Testis (tissue), 3 donors: ENCODE data around the gene LPAR1. TPM values are rescaled to one million over a fixed set of nuclear protein-coding genes. Genes with fewer than 3 reads are reported as not detected.

Experiments used
- DNase-seq: peaks from one replicate; pipeline ENCODE4 v3.0.0-alpha.2; 2019
- H3K27ac ChIP-seq, 2 donors: fragments of 200-600 bp; sonication (generic); one replicate each; pipeline ENCODE4 v1.5.1; 2019
- H3K27me3 ChIP-seq: fragments of 200-600 bp; sonication (generic); one replicate; pipeline ENCODE4 v1.5.1; 2019
- H3K36me3 ChIP-seq: fragments of 200-600 bp; sonication (generic); one replicate; pipeline ENCODE4 v1.5.1; 2017; ENCODE audit warnings: low read depth; ENCODE audit errors: missing control alignments
- H3K4me1 ChIP-seq: fragments of 200-600 bp; sonication (generic); one replicate; pipeline ENCODE4 v1.5.1; 2019
- H3K4me3 ChIP-seq, 2 donors: fragments of 200-600 bp; sonication (generic); one replicate each; pipeline ENCODE4 v1.5.1; 2017 to 2019
- H3K9me3 ChIP-seq: fragments of 200-600 bp; sonication (generic); one replicate; pipeline ENCODE4 v1.5.1; 2017
- POLR2A ChIP-seq: fragments of 450-650 bp; IDR thresholded peaks from one replicate; pipeline ENCODE4 v1.6.1; 2017; ENCODE audit warnings: antibody characterized with exemption, mild to moderate bottlenecking, moderate library complexity
- WGBS, 2 donors: methylation state at CpG; one replicate each; pipeline ENCODE4 v1.1.5; 2018; 5-methylcytosine and 5-hydroxymethylcytosine counted together
- intact Hi-C: fragments of 100-400 bp; cut with DNase I; formaldehyde crosslinking; loops from one replicate; pipeline ENCODE4 v1.15.1; 2023; ENCODE audit warnings: low total_unique reads
- polyA plus RNA-seq: library from polyadenylated mRNA; stranded (reverse); fragments of 350-450 nt; fragmentation: Illumina TruSeq; extraction: RNeasy Lipid Tissue Mini Kit (QIAGEN cat#74804); gene quantifications from one replicate; pipeline ENCODE4 v1.2.3, GENCODE V29; 2014; ENCODE audit warnings: low read depth, low replicate concordance; ENCODE audit not compliant: insufficient read depth
- total RNA-seq, 2 donors: library from RNA; depleted of rRNA; stranded (reverse); fragments of >200 nt; gene quantifications; one replicate each; pipeline ENCODE4 v1.2.3, GENCODE V29; 2016
- TF ChIP-seq, protein P1 (sequence below), 3 experiments: fragments of 450-650 bp in 2 of 3; fragments of 200-600 bp in 1 of 3; sonication (generic) in 1 of 3; IDR thresholded peaks; one replicate each; pipeline ENCODE4 v1.5.1; 2016 to 2019; ENCODE audit warnings: antibody characterized with exemption in 3 of 3, mild to moderate bottlenecking in 2 of 3, moderate library complexity in 1 of 3

LPAR1 gene
- total and polyA plus RNA-seq, 3 donors from 2014 or later, result 13.1 to 23.9 (median 19.5) TPM

DNA sequence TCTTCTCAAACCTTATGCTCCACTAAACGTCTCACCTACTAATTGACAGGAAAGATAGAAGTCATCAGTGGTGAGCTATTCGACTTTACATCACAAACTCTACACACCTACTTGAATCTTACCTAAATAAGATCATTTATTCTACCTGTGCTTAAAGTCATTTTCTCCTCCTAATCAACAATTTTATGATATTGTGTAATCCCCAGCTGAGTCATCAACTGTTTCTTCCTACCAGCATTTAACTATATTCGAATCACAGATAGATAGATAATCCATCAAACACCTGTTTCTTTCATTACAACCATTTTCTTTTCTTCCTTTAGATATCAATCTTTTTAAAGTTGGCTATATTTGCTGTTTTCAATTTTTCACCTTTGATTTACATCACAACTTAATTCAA lies 181.5 kb downstream of the LPAR1 start:
- no peaks in the 10 kb centered on the region for H3K4me1 ChIP-seq
- H3K9me3 ChIP-seq, result no peaks in the 10 kb centered on the region
- no peaks in the 10 kb centered on the region for H3K36me3 ChIP-seq
- no peaks in the 10 kb centered on the region for H3K27me3 ChIP-seq
- TF ChIP-seq, protein P1, sequence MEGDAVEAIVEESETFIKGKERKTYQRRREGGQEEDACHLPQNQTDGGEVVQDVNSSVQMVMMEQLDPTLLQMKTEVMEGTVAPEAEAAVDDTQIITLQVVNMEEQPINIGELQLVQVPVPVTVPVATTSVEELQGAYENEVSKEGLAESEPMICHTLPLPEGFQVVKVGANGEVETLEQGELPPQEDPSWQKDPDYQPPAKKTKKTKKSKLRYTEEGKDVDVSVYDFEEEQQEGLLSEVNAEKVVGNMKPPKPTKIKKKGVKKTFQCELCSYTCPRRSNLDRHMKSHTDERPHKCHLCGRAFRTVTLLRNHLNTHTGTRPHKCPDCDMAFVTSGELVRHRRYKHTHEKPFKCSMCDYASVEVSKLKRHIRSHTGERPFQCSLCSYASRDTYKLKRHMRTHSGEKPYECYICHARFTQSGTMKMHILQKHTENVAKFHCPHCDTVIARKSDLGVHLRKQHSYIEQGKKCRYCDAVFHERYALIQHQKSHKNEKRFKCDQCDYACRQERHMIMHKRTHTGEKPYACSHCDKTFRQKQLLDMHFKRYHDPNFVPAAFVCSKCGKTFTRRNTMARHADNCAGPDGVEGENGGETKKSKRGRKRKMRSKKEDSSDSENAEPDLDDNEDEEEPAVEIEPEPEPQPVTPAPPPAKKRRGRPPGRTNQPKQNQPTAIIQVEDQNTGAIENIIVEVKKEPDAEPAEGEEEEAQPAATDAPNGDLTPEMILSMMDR (IDR thresholded peaks at IDR 0.05), result no peak
- WGBS, 2 donors, result 70 to 73% methylated on average over 3 of the region's 3 CpGs
- no peak overlapping the region for H3K27ac ChIP-seq
- H3K4me3 ChIP-seq, result no peak overlapping the region
- intact Hi-C loops, result no loop called here
- no peak for DNase-seq

GRCh38 chr9:110850401-110851135 lies 187.7 kb downstream of the LPAR1 start:
- 87 to 91% methylated on average over 6 of the region's 6 CpGs for WGBS, 2 donors
- no peak overlapping the region for H3K27ac ChIP-seq
- no peak for DNase-seq
- intact Hi-C loops, result no loop called here
- H3K9me3 ChIP-seq, result no peaks in the 10 kb centered on the region
- no peak for TF ChIP-seq POLR2A
- TF ChIP-seq, protein P1 (IDR thresholded peaks at IDR 0.05), result no peak
- H3K4me3 ChIP-seq, result no peak overlapping the region
- H3K27me3 ChIP-seq, result no peaks in the 10 kb centered on the region
- H3K36me3 ChIP-seq, result no peaks in the 10 kb centered on the region
- no peaks in the 10 kb centered on the region for H3K4me1 ChIP-seq

- Histone ChIP-seq H3K36me3 (no peaks in the 10 kb centered on the region), H3K4me1 (no peaks in the 10 kb centered on the region), H3K27me3 (no peaks in the 10 kb centered on the region), H3K4me3 (no peak overlapping the region), H3K27ac (peak overlapping the region in 1 of 2 donors; percentile 42), H3K9me3 (no peaks in the 10 kb centered on the region)
- 22 to 29% methylated on average over 3 of the region's 3 CpGs for WGBS, 2 donors
- intact Hi-C loops, result no loop called here
- TF ChIP-seq, protein P1 (IDR thresholded peaks at IDR 0.05), result no peak
- no peak for TF ChIP-seq POLR2A
- DNase-seq, result no peak
Measured at GRCh38 chr9:110847671-110848070, 190.6 kb downstream of the LPAR1 start.

DNA sequence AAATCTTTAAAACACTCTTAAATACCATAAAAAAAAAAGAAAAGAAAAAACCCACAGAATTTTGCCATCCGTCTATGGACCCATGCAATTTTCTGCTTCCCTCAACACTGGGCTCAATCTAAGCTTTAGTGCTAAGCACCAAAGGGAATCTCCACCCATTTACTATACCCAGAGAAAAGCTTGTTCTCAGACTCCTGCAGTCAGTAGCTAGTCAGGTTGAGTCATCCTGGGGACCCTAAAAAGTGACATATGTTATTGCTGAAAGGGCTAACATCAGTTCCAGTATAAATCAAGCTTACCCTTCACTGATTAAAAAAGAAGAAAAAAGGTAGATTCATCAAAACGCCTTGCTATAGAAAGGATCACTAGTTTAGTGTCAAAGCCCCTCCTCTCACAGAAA lies 192.1 kb downstream of the LPAR1 start:
- H3K4me1 ChIP-seq, result no peaks in the 10 kb centered on the region
- H3K9me3 ChIP-seq, result no peaks in the 10 kb centered on the region
- H3K27me3 ChIP-seq, result no peaks in the 10 kb centered on the region
- TF ChIP-seq, protein P1 (IDR thresholded peaks at IDR 0.05), result no peak
- TF ChIP-seq POLR2A, result no peak
- H3K27ac ChIP-seq, result no peak overlapping the region
- 72 to 84% methylated on average over 2 of the region's 2 CpGs for WGBS, 2 donors
- H3K4me3 ChIP-seq, result no peak overlapping the region
- no peak for DNase-seq
- H3K36me3 ChIP-seq, result no peaks in the 10 kb centered on the region
- intact Hi-C loops, result no loop called here

DNA sequence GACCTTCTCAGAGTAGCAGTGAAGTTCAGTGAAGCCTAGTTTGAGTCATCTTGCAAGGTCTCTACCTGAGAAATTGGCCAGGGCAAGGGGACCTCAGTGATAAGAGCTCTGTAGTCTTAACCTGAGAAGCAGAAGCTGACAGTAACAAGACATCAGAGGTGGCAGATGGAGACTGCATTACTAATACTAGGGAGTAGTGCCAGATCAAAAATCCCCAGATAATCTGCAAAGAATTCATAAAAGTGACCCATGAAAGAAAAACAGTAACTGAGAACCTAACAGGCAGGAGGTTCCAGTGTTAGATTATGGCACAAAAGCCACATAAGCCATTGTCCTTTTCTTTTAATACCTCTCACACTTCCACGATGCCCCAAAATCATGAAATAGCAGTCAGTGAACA lies 194.1 kb downstream of the LPAR1 start:
- H3K9me3 ChIP-seq, result no peaks in the 10 kb centered on the region
- 84 to 95% methylated on average over 1 of the region's 1 CpG for WGBS, 2 donors
- H3K4me1 ChIP-seq, result no peaks in the 10 kb centered on the region
- H3K36me3 ChIP-seq, result no peaks in the 10 kb centered on the region
- no peaks in the 10 kb centered on the region for H3K27me3 ChIP-seq
- no peak for DNase-seq
- H3K27ac ChIP-seq, result no peak overlapping the region
- TF ChIP-seq, protein P1 (IDR thresholded peaks at IDR 0.05), result no peak
- no peak for TF ChIP-seq POLR2A
- intact Hi-C loops, result no loop called here
- no peak overlapping the region for H3K4me3 ChIP-seq
